ENCODE measurements around the gene CCDC38.
"Not testable (repeated sequence)": the region's sequence is repeated elsewhere in the genome, so short reads cannot be mapped to it uniquely, and the experiment has no call there.

The CCDC38 gene

DNA sequence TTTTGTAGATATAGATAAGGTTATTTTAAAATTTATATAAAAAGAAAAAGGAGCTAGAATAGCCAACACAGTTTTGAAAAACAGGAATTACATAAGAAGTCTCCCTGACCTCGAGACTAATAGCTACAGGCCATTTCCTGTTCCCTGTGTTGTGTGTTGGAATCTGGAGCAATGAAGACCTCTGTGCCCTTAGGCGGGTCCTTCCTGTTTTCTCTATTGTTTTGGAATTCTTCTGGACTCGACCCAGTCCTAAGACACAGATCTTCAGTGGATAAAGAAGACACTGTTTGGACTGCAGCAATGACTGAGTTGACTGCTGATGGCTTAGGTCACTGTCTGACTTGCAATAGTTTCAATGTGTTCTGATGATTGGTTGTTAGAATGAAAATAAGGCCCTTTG is 57.4 kb downstream of the CCDC38 start:
- no peak for DNase-seq (ENCODE audit: low read depth in 3 of 3)

DNA sequence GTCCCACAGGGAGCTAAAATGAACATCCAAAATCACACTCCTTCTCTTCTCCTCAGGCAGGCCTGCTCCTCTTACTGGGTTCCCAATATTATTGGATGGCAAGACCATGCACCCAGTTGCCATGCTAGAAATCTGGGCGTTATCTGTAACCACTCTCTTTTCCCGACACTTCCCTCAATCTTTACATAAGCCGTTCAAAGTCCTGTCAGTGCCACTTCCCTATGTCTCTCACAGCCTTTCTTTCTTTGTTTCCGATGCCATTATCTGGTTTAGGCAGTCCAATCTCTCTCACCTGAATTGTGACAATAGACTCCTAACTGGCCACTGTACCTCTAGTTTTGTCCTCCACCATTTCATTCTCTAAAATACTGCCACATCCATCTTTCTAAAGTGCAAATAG is 59.5 kb downstream of the CCDC38 start:
- no peak for DNase-seq (ENCODE audit: low read depth in 3 of 3)

- DNase-seq (ENCODE audit: low read depth in 3 of 3), result no peak
These were observed 60.3 kb downstream of the CCDC38 start for GRCh38 chr12:95882080-95882479.

DNA sequence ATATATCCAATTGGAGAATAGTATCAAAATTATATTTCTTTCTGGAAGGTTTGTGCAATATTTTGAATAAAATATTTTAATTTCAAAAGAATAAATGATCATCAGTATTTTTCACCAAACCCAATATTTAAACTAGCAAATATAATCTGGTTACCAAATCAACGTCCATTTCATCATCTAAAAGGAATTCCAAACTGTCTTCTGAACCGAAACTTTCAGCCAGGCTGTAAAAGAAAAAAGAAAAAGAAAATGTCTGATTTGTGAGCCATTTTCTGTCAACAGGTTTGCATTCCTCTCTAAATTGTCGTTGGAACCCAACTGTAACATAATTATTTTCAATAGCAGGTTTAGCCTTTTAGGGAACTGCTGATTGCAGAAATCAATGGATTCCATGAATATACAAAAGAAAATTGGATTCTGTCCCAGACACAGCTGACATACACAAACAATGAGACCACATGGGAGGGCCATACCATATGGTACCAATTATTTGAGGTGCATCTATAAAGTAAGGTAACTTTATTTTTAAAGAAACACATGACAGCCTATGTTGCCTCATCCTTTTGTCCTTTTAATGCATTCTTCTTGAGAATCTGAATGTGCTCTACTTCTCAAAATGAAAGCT is 61.0 kb downstream of the CCDC38 start:
- DNase-seq (ENCODE audit: low read depth in 3 of 3), result no peak

DNA sequence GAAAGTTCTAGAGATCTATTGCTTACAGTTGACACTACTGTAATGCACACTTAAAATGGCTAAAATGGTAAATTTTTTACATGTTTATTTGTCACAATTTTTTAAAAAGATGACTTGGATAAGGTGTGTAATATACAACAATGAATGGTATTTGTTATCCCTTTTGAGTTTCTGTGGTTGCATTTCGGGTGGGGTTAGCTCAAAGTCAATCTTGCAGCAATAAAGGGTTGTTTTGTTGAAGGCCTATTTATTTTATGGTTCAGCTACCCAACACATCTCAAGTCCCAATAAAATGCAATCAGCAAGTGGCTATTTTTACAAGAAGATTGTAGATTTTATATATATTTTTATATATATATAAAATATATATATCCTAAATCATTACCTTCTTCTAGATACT is 61.5 kb downstream of the CCDC38 start:
- no peak for DNase-seq (ENCODE audit: low read depth in 3 of 3)

- no peak for DNase-seq (ENCODE audit: low read depth in 3 of 3)
These were observed 64.8 kb downstream of the CCDC38 start for GRCh38 chr12:95877622-95878021.

DNA sequence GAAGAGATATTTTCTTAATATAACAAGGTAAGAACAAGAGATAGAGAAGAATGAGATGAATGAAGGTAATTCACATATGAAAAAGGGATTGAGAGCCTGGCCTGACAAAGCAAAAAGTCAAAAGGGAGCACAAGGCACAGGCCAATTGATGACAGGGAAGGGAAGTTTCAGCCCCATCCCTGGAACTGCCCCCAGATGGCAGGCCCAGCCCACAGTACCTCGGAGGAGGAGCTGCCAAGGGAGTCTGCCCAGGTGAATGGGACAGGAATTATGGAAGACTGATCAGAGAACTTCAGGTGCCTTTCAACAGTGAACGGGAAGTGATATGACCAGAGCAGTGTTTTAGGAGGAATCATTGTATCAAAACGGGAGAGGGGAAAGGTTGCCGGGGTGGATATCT is 68.0 kb downstream of the CCDC38 start:
- DNase-seq (ENCODE audit: low read depth in 3 of 3), result no peak

DNA sequence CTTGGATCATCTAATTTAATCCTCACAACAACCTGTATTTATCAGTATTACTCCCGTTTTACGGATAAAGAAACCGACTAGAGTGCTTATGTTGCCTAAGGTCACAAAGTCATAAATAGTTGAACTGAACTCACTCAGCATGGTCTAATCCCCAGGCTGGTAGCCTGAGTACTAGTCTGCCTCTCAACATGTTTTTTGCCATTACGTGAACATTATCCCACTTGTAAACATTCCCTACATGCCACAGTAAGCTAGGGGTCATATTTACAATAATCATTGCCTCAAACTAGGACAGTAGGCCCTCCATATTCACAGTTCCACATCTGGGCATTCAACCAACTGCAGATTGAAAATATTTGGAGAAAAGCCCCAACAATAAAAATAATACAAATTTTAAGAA is 71.5 kb downstream of the CCDC38 start:
- no peak for DNase-seq (ENCODE audit: low read depth in 3 of 3)

- no peak for DNase-seq (ENCODE audit: low read depth in 3 of 3)
These were observed 79.1 kb downstream of the CCDC38 start for GRCh38 chr12:95863337-95863736.

- DNase-seq (ENCODE audit: low read depth in 3 of 3), result no peak
These were observed 80.4 kb downstream of the CCDC38 start for GRCh38 chr12:95862038-95862437.

DNA sequence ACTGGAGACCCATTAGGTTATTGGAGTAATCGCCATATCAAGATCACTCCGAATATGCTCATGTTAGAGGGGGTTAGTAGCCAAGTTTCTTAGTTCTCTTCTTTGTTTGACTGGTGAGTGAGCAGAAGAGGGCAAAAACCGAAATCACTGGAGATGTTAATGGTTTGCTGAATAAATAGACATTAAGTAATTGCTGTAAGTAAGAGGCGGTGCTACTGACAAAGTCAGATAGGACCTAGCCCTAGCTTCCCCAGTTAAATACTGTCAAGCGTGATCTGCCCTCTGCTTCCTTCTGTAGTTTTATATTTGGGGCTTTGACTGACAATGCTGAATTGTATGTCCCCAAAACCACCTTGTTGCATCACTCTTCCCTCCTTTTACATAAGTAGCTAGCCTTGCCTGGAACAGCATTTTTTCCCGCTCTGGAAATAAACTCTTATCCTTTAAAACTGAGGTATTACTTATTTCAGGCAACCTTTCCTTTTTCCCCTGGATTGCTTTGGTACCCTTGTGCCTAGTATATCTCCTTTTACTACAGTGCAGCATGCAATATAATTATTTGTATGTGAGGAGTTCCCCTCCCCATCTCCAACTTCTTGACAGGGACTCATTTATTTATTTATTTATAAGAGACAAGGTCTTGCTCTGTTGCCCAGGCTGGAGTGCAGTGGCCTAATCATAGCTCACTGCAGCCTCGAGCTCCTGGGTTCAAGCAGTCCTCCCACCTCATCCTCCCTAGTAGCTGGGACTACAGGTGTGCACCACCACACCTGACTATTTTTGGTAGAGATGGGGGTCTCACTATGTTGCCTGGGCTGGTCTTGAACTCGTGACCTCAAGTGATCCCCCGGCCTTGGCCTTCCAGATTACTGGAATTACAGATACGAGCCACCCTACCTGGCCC is 82.2 kb downstream of the CCDC38 start:
- no peak for DNase-seq (ENCODE audit: low read depth in 3 of 3)

- no peak for DNase-seq (ENCODE audit: low read depth in 3 of 3)
These were observed 83.0 kb downstream of the CCDC38 start for GRCh38 chr12:95859344-95859816.

DNA sequence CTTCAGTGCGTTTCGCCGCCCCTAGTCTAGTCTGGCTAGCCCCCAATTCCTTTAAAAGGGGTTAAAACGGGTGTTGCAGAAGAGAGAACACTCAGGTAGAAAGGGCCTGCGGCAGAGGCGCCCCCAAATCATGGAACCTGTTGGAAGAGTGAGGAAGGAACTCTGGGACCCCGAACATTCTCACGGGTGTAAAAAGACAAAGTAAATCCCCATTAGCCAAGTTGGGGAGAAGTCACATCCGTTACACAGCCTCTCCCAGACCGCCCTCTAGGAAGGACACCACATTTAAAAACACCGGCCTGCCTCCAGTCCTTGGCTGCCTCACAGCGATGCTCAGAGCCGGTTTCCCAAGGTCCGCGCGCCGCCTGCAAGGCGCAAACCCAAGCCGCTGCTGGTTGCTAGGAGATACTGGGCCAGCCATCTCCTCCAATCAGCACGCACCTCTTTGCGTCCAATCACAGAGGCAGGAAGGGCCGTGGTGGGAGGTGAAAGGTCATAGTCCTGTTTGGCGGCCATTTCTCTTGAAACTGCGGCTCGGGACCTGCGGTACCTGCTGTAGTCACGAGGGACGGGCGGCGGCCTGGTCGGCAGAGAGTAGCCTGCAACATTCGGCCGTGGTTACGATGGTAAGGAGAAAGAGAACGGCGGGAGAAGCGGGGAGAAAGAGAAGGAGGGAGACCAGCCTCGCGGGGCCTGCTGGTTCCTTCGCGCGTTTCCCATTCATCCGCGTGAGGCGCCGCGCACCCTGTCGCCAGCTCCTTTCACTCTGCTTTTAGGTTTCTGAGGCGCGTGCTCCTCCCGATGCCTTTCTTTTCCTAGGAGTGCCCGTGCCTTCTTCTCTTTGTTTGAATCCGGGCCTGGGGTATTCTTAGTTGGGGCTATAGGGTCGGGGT is 83.7 kb downstream of the CCDC38 start, which contains the start of gene SNRPF:
Gene SNRPF (plus strand): TSS at position 502 of the 893 bp plus-strand sequence. CDS start 122 bp downstream, at position 624.
- DNase-seq (ENCODE audit: low read depth in 3 of 3), result peak; percentile 71 to 88 (median 88)

GRCh38 chr12:95857799-95858198 is 84.6 kb downstream of the CCDC38 start:
- no peak for DNase-seq (ENCODE audit: low read depth in 3 of 3)

GRCh38 chr12:95857156-95857555 is 85.3 kb downstream of the CCDC38 start:
- no peak for DNase-seq (ENCODE audit: low read depth in 3 of 3)

DNA sequence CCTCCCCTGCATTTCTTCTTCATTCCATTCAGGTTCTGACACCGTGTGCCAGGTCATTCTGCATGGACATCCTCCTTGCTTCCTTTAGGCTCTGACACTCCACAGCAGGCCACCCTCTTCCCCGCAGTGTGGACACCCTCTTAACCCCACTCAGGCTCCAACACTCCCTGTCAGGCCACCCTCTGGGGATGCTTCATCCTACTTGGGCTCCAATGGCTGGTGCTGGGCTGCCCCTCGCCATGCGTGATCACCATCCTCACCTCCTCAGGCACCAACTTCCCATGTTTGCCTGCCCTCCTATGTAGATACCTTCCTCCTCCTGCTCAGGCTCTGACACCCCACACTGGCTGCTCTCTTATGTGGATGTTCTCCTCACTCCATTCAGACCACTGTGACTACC is 90.3 kb downstream of the CCDC38 start:
- DNase-seq (ENCODE audit: low read depth in 3 of 3), result no peak

GRCh38 chr12:95851606-95852005 is 90.8 kb downstream of the CCDC38 start:
- DNase-seq (ENCODE audit: low read depth in 3 of 3), result no peak

GRCh38 chr12:95848575-95849388 is 93.6 kb downstream of the CCDC38 start:
- no peak for DNase-seq (ENCODE audit: low read depth in 3 of 3)

DNA sequence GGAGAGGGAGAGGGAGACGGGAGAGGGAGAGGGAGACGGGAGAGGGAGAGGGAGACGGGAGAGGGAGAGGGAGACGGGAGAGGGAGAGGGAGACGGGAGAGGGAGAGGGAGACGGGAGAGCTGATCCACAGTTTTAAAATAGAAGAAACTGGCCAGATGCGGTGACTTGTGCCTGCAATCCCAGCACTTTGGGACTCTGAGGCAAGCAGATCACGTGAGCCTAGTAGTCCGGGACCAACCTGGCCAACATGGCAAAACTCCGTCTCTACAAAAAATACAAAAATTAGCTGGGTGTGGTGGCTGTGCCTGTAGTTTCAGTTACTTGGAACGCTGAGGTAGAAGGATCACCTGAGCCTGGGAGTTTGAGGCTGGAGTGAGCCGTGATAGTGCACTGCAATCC is 100.0 kb downstream of the CCDC38 start:
- DNase-seq (ENCODE audit: low read depth in 3 of 3), result not testable (repeated sequence)

DNA sequence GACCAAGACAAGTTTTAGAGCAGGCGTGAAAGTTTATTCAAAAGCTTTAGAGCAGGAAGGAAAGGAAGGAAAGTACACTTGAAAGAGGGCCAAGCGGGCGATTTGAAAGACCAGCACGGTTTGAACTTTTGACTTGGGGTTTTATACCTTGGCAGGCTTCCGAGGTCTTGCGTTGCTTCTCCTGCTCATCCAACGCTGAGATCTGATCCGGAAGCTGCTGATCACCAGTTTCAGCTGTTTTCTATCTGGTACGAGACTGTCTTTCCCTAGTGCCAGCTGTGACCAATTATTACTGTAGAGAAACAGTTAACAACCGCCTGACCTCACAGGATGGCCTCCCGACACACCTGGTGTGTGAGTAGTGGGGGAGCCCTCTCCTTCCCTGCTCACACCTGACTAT is 104.3 kb downstream of the CCDC38 start:
- DNase-seq (ENCODE audit: low read depth in 3 of 3), result no peak

Data from stimulated activated CD4-positive, alpha-beta T cell treated with anti-CD3 and anti-CD28 coated beads, TNF-alpha, amount 100 ng/mL, for 4 hours (primary cell).